GM18909 (cell line): Measurements from ENCODE around the gene CST7.
"Not testable (repeated sequence)": the region's sequence is repeated elsewhere in the genome, so short reads cannot be mapped to it uniquely, and the experiment has no call there.

Experiments used
- ATAC-seq: cut with Tn5 transposase; IDR thresholded peaks from one replicate; pipeline ENCODE4 v1.9.1; 2021; ENCODE audit warnings: mild to moderate bottlenecking; ENCODE audit not compliant: unreplicated experiment, poor library complexity

Gene CST7

GRCh38 chr20:24929259-24929658, 19.8 kb upstream of the CST7 start:
- ATAC-seq: not testable (repeated sequence)

GRCh38 chr20:24929867-24930723, 19.0 kb upstream of the CST7 start:
- ATAC-seq: not testable (repeated sequence)

GRCh38 chr20:24930724-24931688, 18.1 kb upstream of the CST7 start:
- not testable (repeated sequence) for ATAC-seq

DNA sequence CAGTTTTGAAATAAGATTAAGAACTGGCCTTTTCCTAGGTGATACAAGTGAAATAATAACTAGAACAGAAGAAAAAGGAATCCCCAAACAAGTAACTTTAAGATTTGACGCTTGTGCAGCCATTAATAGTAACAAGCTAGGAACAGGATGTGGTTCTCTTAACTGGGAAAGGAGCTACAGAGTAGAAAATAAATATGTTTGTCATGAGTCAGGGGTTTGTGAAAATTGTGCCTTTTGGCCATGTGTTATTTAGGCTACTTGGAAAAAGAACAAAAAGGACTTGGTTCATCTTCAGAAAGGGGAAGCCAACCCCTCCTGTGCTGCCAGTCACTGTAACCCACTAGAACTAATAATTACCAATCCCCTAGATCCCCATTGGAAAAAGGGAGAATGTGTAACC, 17.2 kb upstream of the CST7 start:
- ATAC-seq: not testable (repeated sequence)

DNA sequence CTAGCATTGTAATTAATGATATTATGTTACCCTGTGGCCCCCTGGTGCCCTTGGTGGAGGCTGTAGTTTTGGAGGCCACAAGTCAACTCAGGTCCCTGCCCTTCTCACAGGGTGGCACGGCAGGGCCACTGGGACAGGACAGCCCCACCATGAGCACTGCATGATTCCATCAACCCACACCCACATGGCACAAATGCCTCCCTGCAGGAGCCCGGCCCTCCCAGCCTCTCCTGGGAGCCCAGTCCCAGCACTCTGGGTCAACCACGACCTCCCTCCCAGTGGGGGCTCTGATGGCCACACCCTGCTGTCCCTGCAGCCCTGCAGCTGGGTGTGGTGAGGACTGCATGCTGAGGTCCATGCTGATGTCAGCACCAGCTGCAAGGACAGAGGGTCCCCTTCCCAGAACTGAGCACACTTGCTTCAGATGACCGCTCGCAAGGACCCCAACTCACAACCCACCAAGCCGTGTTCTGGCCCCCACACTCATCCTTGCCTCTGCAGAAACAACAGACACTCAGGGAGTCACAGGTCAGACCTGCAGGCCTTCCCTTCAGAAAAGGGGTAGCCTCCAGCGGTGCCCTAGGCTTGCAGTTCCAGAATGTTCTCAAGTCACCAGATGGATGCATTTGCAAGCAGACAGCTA, 15.7 kb upstream of the CST7 start:
- ATAC-seq: no peak

DNA sequence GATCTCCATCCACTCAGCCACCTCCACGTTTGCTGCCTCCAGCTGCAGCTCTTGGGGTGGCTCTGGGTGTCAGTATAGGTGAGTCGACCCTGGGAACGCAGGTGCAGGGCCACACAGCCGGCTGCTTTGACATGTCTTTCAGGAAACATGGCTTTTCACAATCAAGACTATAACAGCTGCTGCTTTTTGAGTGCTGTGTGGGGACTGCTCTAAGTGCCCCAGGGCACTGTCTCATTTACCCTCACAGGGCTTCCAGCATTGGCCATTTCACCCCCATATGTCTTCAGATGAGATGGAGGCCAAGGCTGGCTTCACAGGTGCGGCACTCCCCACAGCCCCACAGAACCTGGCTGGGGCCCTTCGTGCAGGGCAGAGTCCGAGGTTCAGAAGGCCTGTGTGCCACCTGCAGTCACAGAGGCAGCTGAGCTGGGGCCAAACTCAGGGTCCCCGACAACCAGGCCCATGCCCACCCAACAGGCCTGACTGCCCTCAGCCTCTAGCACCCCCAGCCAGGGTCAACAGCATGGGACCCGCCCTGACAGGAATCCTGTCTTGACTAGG, 14.9 kb upstream of the CST7 start:
- no peak for ATAC-seq

DNA sequence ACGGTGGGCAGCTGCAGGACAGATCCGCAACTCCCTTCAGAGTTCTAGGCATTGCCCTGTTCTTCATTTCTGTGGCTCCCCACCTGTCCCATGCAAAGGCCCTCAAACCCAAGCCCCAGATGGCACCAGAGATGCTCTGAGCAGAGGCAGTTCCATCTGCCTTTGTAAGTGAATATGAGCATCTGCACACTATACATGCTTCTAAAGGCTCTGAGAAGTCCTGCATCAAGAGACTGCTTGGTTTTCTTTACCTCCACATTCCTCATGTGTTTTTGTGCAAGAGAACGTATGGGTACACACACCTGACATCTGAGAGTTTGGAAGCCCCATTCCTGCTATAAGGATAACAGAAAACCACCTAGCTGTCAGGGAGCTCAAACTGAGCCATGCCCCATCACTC, 14.4 kb upstream of the CST7 start:
- no peak for ATAC-seq

GRCh38 chr20:24935140-24935539, 13.9 kb upstream of the CST7 start:
- ATAC-seq: no peak

- no peak for ATAC-seq
Observed at GRCh38 chr20:24935766-24936525, 13.1 kb upstream of the CST7 start.

GRCh38 chr20:24936526-24937407, 12.3 kb upstream of the CST7 start:
- ATAC-seq: no peak

- no peak for ATAC-seq
Observed at GRCh38 chr20:24937579-24937978, 11.5 kb upstream of the CST7 start.

DNA sequence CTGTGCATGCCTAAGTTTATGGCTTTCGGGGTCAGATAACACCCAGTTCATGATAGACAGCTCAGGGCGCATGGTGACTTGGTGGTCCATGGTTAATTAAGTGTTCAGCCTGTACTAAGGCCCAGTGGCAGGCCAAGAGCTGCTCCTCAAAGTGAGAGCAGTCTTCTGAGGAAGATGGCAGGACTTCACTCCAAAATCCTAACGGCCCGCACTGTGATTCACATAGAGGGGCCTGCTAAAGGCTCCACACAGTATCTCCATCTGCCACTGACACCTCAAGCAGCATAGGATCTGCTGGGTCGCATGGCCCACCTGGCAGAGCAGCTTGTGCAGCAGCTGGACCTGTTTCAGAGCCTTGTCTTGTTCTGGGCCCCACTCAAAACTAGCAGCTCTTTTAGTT, 10.6 kb upstream of the CST7 start:
- ATAC-seq: no peak

- no peak for ATAC-seq
Observed at GRCh38 chr20:24939036-24939435, 10.0 kb upstream of the CST7 start.

- ATAC-seq: no peak
Observed at GRCh38 chr20:24942679-24943078, 6.4 kb upstream of the CST7 start.

GRCh38 chr20:24943196-24943595, 5.9 kb upstream of the CST7 start:
- no peak for ATAC-seq

GRCh38 chr20:24943731-24944130, 5.3 kb upstream of the CST7 start:
- ATAC-seq: no peak

GRCh38 chr20:24946376-24946775, 2.7 kb upstream of the CST7 start:
- not testable (repeated sequence) for ATAC-seq

GRCh38 chr20:24948396-24948938, 602 bp upstream of the CST7 start:
- ATAC-seq: not testable (repeated sequence)
